Testis (tissue), 2 donors: Measurements from ENCODE around the gene ZNF747.

ENCODE experiments used
- CTCF ChIP-seq, 3 experiments: fragments of 450-650 bp in 2 of 3; fragments of 200-600 bp in 1 of 3; sonication (generic) in 1 of 3; IDR thresholded peaks; one replicate each; pipeline ENCODE4 v1.5.1; 2016 to 2019; ENCODE audit warnings: antibody characterized with exemption in 3 of 3, mild to moderate bottlenecking in 2 of 3, moderate library complexity in 1 of 3
- POLR2A ChIP-seq: fragments of 450-650 bp; IDR thresholded peaks from one replicate; pipeline ENCODE4 v1.6.1; 2017; ENCODE audit warnings: antibody characterized with exemption, mild to moderate bottlenecking, moderate library complexity

DNA sequence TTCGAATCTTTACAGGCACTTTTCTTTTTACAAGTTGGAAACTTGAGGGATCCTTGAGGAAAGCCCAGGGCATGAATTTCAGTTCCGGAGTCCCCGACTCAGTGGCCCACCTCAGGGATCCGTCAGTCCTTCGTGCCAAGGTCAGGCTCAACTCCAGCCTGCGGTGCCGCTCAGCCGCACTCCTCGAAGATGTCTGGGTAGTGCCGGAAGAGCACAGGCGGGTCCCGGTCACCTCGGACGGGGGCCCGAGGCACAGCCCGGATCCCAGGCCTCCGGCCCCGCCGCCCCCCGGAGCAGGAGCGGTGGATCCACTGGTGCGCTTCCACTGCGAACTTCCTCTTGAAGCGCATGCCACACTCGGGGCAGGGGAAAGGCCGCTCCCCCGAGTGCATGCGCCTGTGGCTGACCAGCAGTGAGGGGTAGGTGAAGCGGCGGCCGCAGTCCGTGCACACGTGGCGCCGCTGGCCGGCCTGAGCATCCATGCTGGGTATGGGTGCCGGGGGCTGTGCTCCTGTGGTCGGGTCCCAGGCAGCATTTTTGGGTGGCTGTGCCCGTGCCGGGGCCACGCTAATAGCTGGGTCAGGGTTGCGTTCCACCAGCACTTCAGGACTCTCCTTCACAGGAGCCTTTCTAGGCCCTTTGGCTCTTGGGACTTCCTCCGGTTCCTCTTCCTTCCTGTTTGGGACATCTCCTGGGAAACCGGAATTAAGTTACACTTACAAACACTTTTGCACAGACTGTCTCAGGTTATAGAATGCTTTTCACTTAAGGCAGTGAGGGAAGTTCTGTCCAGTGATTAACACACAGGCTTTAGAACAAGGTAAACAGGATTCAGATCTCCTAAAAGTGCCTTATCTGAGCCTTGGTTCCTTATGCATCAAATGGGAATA, 35.3 kb upstream of the ZNF747 start:
- TF ChIP-seq CTCF (IDR thresholded peaks at IDR 0.05) (no peak), POLR2A (no peak)
